Ecto neural progenitor cell (in vitro differentiated cells): ENCODE measurements around the gene NHLH1.
"Not testable (repeated sequence)": the region's sequence is repeated elsewhere in the genome, so short reads cannot be mapped to it uniquely, and the experiment has no call there.

Source experiments
- DNase-seq: peaks from one replicate; pipeline ENCODE4 v3.0.0-alpha.2; 2018; ENCODE audit warnings: low spot score

The NHLH1 gene

DNA sequence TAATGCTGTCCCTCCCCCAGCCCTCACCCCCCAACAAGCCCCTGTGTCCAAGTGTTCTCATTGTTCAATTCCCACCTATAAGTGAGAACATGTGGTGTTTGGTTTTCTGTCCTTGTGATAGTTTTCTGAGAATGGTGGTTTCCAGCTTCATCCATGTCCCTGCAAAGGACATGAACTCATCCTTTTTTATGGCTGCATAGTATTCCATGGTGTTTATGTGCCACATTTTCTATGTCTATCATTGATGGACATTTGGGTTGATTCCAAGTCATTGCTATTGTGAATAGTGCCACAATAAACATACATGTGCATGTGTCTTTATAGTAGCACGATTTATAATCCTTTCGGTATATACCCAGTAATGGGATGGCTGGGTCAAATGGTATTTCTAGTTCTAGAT is 17.9 kb downstream of the NHLH1 start:
- not testable (repeated sequence) for DNase-seq

DNA sequence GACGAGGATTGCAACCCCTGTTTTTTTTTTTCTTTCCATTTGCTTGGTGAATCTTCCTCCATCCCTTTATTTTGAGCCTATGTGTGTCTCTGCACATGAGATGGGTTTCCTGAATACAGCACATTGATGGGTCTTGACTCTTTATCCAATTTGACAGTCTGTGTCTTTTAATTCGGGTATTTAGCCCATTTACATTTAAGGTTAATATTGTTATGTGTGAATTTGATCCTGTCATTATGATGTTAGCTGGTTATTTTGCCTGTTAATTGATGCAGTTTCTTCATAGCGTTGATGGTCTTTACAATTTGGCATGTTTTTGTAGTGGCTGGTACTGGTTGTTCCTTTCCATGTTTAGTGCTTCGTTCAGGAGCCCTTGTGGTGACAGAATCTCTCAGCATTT is 21.5 kb downstream of the NHLH1 start:
- DNase-seq, result not testable (repeated sequence)

DNA sequence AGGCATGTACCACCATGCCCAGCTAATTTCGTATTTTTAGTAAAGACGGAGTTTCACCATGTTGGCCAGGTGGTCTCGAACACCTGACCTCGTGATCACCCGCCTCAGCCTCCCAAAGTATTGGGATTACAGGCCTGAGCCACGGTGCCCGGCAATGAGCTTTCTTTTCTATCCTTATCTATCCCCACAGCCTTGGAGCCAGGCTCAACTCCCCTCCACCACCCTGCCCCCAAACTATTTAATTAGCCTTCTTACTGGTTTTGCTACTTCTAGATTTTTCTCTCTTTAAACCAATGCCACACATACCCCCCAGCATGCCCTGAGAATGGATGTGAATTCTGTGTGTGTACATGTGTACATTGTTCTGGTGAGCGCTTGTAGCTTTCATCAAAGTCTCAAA is 27.8 kb downstream of the NHLH1 start:
- peak; percentile 27 for DNase-seq

DNA sequence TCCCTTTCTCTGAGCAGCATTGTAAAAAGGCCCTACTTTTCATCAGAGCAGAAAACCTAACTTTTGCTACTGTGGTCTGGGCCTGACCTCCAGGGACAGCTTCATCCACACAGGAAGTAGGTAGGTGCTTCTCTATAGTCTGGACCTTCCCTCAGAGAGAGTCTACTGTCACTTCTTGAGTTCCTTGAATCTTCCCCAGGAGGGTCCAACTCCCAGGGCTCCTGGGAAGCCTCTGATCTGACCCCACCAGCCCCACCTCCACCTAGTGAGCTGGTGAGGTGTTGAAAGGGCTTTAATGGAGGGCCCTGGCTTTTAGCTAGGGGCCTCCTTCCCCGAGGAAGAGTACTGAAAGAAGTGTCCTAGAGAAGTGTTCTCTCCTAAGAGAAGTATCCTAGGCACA is 30.8 kb downstream of the NHLH1 start:
- peak; percentile 24 for DNase-seq

DNA sequence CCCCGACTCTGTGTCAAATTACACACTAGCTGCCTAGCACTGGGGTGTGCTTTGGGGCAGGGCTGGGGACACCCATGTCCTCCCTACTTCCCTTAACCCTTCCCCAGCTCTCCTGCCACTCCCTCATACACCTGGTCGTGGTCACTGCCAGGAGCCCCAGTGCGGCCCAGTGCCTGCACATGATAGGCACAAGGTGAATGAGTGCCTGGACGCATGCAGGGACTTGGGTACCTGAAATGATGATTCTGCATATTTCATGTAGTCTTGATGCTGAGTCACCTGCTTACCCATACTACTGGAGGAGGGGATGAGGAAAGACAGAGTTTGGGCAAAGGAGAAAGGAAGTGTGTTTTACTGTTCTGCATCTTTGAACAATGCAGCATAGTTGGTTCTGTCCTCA is 32.0 kb downstream of the NHLH1 start:
- DNase-seq, result peak; percentile 45

DNA sequence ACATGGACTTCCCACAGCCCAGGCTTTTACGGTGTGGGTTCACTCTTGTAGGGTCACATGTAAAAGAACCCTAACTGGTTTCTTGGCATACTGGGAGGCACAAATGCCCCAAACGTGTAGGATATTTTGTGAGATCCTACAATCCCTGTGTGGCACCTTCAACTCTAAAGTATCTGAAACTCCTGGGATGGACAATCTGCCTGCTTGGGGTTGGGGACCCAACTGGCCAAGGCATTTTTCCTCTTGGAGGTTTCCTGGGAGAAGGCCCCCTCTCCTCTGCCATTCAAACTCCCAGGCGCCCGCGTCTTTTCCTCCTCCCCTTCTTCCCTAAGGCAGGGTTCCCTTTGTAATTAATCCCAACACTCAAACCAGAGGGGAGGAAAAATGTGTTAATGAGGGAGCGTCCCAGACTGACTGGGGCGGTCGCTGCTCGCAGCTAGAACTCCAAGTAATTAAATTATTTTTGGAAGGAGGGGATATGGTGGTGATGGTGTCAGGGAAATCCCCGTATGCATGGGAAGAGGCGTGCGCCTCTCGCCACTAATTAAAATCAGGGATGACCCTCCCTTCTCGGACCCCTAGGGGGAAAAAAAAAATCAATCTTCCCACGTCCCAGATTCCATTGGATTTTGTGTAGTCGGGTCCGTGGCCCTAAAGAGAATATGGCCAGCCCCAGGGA is 32.8 kb downstream of the NHLH1 start:
- DNase-seq, result peak; percentile 61

DNA sequence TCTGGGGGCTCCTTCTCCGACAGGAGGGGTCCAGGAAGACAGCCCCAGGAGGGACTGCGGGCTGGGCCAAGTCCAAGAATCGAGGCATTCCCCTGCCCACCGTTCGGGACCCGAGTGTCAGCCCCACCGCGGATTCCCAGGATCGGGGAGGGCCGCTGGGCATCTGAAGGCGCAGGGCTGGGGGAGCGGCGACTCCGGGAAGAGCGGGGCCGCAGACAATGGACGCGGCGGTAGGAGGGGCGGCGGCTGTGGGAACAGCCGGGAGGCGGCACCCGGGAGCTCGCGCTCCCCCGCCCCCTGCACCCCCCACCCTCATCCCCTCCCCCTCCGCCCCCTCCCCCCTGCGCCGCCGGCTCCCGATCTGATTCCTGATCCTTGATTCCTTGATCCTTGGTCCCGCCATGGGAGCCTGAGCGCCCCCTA is 33.4 kb downstream of the NHLH1 start, which contains the start of gene VANGL2:
Gene VANGL2, plus strand, starts transcription at position 342 of the 423 bp plus-strand sequence. CDS start 15,274 bp downstream, outside the sequence.
- DNase-seq, result peak; percentile 94

DNA sequence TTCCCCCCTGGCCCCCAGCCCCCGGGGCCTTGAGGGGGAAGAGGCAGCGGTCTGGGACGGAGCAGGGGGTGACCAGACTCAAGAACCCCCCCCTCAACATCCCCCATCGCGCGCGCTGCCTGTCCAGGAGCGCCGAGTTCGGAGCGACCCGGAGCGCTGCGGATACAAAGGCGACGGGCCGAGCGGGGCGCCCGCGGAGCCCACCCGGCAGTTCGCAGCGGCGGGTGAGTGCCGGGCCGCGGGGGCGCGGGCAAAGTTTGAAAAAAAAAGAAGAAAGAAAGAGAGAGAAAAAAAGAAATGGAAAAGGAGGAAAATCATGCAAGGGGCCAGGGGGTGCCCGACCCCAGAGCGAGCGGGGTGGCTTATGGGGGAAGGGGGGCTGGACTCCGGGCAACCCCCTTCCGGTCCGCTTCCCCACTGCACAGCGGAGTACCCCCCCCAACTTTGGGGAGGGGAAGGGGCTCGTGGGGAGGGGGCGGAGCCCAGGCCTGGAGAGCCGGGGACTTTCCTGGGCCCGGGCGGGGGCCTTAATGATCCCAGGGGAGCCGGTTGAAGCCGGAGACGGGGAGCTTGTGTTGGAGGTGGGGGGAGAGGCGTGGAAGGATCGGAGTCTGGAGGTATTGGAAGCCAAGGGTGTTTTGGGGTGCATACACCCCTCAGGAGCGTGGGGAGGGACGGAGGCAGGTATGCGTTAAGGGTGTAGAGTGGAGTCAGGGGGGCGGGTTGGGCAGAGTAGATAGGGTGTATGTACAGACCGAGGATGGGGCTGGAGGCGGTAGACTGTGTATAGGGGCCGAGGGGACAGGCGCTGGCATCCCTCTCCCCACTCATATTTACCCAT is 34.0 kb downstream of the NHLH1 start:
- peak; percentile 79 for DNase-seq

DNA sequence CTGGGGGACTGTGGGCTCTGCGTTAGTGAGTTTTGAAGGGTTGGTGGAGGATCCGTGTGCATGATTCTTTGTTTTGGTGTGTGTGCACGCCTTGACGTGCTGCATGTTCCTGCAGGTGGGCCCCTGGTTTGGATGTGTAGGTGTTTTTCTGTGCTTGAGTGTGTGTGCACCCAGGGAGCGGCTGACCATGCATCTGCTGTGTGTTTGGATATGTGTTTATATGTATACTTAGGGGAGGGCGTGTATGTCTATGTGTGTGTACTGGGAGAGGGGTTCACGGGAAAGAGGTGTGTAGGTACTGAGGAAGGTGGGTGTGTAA is 34.6 kb downstream of the NHLH1 start:
- no peak for DNase-seq

DNA sequence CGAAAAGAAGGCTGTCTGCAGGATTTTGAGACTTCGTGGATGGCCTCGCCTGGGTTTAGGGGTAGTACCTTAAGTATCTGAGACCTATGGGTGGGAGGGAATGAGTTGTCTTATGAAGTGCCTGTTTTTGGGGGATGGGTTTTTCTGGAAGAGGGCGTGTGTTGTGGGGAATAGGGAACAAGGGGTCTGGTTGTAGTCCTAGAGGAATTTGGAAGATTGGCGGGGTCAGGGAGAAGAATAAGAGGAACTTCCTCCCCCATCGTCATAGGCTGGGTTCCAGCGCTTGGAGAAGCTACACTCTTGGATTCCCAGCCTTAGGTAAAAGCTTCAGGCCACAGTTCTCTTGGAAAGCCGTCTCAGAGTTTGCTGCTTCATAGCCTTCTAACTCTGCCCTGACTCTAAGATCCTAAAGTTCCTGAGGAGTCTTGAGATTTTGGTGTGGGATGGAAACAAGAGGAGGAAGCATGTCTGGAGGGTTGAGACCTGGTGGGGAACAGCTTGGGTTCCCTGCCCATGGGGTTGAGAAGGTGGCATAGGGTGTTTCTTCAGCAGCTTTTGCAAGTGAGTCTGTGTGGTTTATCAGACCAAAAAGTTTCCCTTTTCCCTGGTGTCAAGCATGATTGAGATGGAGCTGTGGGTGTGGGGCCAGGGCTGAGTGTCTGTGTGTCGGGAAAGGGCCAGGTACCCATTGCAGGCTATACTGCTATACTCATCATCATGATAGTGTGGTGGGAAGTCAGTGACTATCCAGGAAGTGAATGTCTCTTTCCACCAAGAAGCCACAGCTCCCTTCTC is 35.3 kb downstream of the NHLH1 start:
- no peak for DNase-seq

DNA sequence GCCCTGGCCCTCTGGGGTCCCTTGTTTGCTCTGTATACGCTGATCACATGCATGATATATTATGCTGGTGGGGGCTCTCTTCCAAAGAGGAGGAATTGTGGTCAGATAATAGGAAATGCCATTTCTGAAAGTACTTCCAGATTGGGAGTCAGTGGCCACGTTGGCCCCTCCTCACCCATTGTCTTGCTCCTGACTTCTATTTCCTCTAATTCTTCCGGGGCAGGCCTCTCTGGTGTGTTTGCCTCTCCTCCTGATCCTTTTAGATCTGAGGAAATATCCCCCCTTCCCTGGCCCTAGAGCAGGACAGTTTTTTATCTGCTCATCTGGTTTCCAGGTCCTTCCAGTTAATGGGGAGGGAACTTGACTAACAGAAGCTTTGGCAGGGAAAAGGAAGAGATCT is 36.4 kb downstream of the NHLH1 start:
- DNase-seq, result no peak

DNA sequence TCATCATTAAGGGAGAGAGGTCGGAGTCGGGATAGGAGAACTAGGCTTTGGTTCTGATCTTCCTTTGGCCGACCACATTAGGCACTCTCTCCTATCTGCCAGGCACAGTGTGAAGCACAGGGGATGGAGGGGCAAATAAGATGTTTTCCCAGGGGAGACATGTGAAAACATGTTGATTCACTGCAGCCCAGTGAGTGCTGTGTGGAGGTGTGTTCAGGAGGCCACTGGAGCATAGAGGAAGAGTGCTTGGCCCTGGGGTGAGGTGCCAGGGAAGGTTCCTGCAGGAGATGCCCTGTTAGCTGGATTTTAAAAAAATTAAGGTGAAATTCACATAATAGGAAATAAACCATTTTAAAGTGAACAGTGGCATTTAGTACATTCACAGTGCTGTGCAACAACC is 37.2 kb downstream of the NHLH1 start:
- no peak for DNase-seq

DNA sequence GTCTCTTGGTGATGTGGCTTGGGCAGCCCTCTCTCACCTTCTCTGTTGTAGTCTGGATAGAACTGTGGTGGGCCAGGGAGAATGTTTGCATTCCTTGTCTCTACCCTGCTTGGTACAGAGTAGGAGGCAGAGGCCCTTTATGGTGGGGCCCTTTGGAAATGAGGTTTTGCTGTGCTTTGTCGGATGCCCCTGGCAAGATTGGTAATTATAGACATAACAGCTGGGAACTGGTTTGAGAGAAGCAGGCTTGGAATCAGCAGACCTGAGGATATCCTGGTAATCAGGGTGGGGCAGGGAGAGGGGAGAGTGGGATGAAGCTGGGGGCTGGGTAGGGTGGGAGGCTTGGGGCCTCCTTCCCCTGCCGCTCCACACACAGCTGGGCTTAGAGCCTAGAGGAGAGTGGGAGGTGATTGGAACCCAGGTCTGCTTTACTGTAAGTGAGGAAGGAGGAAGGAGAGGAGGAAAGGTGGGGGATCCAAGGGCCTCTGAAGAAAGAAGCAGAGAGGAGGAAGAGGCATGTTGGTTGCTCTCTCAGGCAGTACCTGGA is 38.5 kb downstream of the NHLH1 start:
- DNase-seq, result no peak

DNA sequence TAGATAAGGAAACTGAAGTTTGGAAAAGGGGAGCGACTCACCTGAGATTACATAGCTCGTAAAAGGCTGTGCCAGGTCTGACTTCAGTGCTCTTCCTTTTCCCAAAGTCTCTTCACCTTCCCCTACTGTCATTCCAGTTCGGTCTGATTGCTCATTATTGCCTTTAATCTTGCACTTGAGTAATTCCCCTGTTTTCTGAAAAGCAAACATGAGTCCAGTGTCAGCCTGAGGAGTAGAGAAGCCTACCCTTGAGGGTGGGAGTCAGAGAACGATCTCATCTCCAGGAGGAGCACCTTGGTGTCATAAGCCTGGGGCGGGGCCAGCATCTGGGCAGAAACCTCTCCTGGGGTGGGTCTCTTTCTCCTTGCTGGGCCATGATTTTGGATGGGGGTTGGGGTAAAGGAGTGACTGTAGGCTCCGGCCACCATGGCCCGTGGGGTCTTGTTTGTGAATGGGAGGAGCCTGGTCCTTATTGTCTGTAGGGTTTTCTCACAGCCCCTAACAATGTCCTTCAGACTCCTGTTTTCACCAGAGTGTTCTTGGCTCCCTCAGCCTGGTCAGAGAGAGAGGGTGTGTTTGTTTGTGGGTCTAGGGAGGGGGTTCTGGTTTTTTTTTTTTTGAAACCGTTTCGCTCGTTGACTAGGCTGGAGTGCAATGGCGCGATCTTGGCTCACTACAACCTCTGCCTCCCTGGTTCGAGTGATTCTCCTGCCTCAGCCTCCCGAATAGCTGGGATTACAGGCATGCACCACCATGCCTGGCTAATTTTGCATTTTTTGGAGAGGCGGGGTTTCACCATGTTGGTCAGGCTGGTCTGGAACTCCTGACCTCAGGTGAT is 39.5 kb downstream of the NHLH1 start:
- DNase-seq, result no peak

DNA sequence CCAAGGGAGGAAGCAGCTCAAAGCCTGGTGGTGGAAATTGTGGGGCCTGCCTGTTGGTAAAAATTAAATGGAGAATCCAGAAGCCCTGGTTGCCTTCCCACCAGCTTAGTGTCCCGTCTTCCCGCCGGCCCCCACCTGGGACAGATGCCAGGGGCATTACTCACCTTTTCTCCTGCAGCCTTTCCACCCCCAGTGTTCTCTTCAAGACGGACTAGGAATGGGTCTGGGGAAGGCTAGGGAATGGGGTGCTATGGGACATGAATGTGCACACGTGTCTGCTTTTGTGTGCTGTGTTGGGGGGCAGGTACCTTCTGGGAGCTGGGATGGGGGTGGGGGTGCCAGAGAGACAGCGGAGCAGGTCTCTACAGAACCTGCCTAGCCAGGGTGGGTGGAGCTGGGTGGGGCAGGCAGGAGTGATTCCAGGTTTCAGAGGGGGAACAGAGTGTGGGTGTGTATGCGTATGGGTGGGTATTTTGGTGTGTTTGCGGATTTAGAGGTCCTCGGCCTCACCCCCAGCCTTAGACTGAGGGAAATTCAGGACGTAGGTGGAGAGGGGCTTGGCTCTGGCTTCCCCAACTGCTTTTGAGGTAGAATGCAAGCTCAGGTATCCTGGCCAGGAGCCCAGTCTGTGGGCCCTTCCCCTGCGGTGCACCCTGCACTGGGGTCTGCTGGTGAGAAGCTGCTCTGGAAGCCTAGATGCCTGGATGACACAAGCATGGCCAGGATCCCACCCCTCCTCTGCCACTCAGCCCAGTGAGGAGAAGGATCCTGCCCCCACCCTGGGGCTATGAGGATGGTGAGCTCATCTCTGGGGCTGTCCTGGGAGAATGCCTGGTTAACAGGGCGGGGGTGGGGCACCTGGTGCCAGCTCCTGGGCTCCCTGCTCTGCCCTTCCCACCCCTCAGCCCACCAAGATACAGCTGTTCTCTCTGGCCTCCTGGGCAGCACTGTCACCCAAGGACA is 41.2 kb downstream of the NHLH1 start:
- DNase-seq, result no peak

DNA sequence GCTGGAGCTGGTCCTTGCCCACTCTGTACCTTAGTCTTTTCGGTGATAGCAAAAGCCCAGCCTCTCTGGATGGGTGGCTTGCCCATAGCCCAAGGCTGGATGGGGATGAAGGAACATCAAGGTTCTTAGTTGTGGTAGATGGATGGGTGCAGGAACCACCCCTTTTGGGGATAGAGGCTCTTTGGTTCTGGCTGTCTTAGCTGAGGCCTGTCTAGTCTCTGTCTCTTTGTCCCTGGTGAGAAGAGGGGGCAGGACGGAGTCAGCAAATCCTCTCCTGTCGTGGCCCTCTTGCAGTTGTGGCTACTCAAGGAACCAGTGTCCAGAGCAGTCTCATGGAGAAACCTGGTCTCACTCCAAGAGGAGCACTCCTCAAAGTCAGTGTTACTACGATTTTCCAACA is 42.0 kb downstream of the NHLH1 start:
- no peak for DNase-seq

DNA sequence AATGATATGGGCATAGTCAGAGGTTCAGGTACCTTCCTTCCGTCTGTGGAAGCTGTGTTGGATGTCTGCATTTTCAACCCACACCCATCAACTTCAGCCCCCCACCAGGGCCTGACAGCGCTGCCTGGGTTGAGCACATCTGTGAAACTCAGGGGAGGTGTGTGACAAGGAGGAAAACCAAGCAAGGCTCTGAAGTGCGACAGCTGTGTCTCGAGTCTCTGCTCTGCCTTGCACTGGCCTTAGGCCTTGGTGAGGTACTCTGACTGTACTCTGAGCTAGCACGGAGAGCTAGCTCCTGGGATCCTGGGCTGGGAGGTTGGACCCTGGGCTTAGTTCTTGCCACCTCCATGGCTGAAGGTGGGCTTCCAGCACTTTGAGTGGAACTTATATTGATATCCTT is 42.6 kb downstream of the NHLH1 start:
- no peak for DNase-seq

DNA sequence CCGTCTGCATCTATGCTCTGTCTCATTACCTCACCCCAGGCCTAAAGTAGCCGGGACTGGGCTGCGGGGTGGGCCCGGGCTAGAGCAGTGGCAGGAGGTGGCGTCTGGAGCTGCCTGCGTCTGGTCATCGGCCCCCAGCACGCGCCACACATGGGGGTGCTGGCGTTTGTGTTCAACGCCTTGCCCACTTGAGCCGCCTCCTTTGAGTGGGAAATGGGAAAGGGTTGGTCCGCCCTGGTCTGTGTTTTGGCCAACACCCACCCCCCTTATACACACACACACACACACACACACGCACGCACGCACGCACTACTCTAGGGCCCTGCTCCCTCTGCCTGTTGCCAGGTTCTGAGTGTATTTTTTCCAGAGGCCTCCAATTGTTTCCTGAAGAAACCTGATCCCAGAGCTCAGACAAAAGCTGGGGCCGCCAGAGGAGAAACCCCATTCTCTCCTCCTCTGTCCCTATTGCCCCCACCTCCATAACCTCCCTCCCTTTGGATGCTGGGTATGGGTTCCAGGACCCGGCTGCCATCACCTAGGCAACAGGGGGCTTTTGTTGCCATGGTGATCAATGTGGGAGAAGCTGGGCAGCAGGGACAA is 43.6 kb downstream of the NHLH1 start:
- DNase-seq, result peak; percentile 94

DNA sequence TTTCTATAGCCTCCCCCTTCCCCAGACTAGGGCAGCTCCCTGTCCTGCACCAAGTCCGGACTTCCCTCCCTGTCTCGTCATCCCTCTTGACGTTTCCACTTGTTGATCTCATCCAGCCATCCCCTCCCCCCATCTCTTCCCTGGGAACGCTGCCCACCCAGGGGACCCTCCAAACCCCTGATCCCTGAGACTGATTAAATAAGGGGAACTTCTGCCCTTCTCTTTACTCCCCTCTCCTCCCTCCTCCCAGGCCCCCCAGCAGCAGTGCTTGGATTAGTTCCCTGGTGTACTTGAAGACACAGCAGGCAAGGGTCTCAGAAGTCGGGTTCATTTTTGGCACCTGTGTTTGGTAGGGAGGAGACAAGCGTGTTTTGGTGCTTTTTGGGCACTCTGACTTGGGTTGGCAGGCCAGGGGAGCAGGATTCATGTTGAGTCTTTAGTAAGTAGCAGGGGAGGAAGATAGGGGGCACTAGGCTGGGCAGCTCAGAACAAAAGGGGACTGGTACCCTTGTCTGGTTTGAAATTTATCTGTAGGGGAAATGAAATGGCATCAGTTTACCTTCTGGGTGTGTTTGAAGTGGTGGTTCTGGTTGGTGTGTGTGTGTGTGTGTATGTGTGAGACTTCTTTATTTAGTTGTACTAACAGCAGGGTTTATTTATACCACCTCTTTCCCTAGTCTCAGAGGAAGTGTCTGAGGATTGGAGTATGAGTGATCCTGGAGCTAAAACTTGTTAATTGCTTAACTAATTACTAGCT is 44.6 kb downstream of the NHLH1 start:
- peak; percentile 69 for DNase-seq
